A549 (cell line): ENCODE data around the gene CYP4F3.

Source experiments
- BHLHE40 ChIP-seq: IDR thresholded peaks from 2 replicates; pipeline ENCODE4 v1.6.1; 2012; ENCODE audit warnings: low read depth, low read length, inconsistent platforms
- CHD2 ChIP-seq: fragments of 150-350 bp; IDR thresholded peaks from 2 replicates; pipeline ENCODE4 v1.6.1; 2014; ENCODE audit warnings: low read length; ENCODE audit not compliant: partially characterized antibody
- CTCF ChIP-seq: fragments of >200 bp; sonication (Bioruptor Twin); formaldehyde crosslinking; IDR thresholded peaks from 3 replicates; pipeline ENCODE4 v1.5.1; 2016
- EP300 ChIP-seq, 2 experiments: fragments of >200 bp; sonication (Bioruptor Twin); formaldehyde crosslinking; IDR thresholded peaks; 2 replicates in 1 of 2; 3 replicates in 1 of 2; pipeline ENCODE4 v1.6.1; 2016 to 2017
- GATA3 ChIP-seq: IDR thresholded peaks from 2 replicates; pipeline ENCODE4 v1.6.1; 2012; ENCODE audit warnings: borderline replicate concordance
- HMGXB4 ChIP-seq: fragments of 250-450 bp; sonication (Bioruptor Pico); IDR thresholded peaks from 2 replicates; pipeline ENCODE4 v1.5.0; 2021; ENCODE audit warnings: mild to moderate bottlenecking, moderate library complexity, borderline replicate concordance
- MAX ChIP-seq: IDR thresholded peaks from 2 replicates; pipeline ENCODE4 v1.6.1; 2012
- NFE2L2 ChIP-seq: fragments of 150-350 bp; conservative IDR thresholded peaks from 2 replicates; pipeline ENCODE4 v1.6.1; 2014; ENCODE audit warnings: low read length
- NPAS2 ChIP-seq: fragments of 250-450 bp; sonication (Bioruptor Pico); IDR thresholded peaks from 2 replicates; pipeline ENCODE4 v1.8.0; 2022; ENCODE audit warnings: mild to moderate bottlenecking, moderate library complexity, borderline replicate concordance
- NR3C1 ChIP-seq: fragments of >200 bp; sonication (Bioruptor Twin); formaldehyde crosslinking; IDR thresholded peaks from 3 replicates; pipeline ENCODE4 v1.6.1; 2017
- POLR2A ChIP-seq: IDR thresholded peaks from 2 replicates; pipeline ENCODE4 v1.6.1; 2012; ENCODE audit warnings: mild to moderate bottlenecking, low read length
- RAD21 ChIP-seq, 2 experiments: fragments of >200 bp in 1 of 2; sonication (Bioruptor Twin) in 1 of 2; formaldehyde crosslinking in 1 of 2; IDR thresholded peaks in 1 of 2; conservative IDR thresholded peaks in 1 of 2; 2 replicates in 1 of 2; 3 replicates in 1 of 2; pipeline ENCODE4 v1.6.1; 2012 to 2018; ENCODE audit warnings: inconsistent platforms in 1 of 2
- ZNF302 ChIP-seq: fragments of 250-450 bp; sonication (Bioruptor Pico); IDR thresholded peaks from 2 replicates; pipeline ENCODE4 v1.9.0; 2021; ENCODE audit warnings: inconsistent platforms, mild to moderate bottlenecking, moderate library complexity

DNA sequence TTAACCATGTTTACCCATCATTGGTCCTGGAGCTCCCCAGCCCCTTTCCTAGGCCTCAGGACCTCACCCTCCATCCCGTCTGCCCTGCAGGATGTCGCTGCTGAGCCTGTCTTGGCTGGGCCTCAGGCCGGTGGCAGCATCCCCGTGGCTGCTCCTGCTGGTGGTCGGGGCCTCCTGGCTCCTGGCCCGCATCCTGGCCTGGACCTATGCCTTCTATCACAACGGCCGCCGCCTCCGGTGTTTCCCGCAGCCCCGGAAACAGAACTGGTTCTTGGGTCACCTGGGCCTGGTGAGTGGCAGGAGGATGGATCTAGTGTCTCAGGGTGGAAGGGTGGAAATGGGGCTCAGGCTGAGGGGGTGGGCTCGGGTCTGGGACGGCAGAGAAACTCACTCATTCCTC lies 25.2 kb upstream of the CYP4F3 start:
- TF ChIP-seq BHLHE40 (no peak), POLR2A (no peak), MAX (no peak), CTCF (no peak), NPAS2 (no peak), HMGXB4 (CRISPR knock-in tag) (no peak), EP300 (IDR thresholded peaks at IDR 0.05) (no peak), CHD2 (no peak), RAD21 (conservative IDR thresholded peaks at IDR 0.05 in 1 of 2, IDR thresholded peaks at IDR 0.05 in 1 of 2) (no peak), NR3C1 (no peak), ZNF302 (no peak), GATA3 (no peak), NFE2L2 (no peak)
